GM19467 (cell line): ENCODE data around the gene C15orf39.
"Not testable (repeated sequence)": the region's sequence is repeated elsewhere in the genome, so short reads cannot be mapped to it uniquely, and the experiment has no call there.

ENCODE experiments used
- ATAC-seq: cut with Tn5 transposase; IDR thresholded peaks from one replicate; pipeline ENCODE4 v1.9.1; 2021; ENCODE audit warnings: mild to moderate bottlenecking, moderate library complexity; ENCODE audit not compliant: unreplicated experiment

Gene C15orf39

DNA sequence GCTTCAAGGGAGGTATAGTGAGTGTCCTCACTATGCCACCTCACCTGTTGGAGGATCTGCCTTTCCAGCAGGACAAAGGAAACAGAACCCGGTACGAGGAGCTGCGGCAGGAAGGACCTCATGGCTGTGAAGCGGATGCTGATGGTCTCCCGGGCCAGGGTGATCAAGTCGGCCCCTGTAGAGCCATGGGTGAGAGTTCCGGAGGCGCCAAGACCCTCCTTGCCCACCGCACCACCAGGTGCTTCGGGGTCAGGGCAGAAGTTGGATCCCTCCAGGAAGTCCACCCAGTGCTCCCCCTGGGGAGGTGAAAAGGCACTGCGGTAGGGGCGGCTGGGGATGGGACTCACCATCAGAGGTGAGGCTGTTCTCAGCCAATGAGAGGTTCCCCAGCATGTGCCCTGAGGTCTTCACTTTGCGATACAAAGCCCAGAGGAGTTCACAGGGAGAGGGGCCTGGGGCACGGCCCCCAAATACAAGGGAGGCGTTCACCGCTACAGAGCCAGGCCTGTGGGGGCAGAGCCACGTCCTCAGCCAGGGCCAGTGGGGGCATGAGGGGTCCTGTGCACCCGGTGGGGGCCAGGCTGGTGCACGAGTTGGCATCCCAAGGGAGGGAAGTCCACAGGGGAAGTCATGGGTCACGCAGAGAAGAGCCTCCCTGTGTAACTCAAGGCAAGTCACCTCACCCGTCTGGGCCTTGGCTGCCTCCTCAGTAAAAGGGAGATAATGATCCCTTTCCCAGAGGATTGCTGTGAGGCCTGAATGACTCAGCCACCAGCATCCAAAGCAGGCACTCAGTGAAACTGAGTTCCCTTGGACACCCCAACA lies 27.7 kb downstream of the C15orf39 start:
- ATAC-seq = no peak

DNA sequence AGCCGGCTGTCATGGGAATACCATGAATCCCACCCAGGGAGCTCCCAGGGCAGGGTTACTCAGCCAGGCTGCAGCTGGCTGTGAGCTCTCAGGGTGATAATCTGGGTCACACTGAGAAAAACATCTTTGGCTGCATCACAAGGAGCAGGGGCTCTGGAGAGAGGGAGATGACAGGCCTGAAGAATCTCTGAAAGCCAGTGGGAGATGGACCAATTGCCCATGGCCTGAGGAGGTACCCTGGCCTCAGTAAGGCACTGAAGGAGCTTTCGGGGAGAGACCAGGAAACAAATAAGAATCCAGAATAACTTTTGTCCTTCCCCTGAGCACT lies 28.3 kb downstream of the C15orf39 start:
- ATAC-seq = no peak

DNA sequence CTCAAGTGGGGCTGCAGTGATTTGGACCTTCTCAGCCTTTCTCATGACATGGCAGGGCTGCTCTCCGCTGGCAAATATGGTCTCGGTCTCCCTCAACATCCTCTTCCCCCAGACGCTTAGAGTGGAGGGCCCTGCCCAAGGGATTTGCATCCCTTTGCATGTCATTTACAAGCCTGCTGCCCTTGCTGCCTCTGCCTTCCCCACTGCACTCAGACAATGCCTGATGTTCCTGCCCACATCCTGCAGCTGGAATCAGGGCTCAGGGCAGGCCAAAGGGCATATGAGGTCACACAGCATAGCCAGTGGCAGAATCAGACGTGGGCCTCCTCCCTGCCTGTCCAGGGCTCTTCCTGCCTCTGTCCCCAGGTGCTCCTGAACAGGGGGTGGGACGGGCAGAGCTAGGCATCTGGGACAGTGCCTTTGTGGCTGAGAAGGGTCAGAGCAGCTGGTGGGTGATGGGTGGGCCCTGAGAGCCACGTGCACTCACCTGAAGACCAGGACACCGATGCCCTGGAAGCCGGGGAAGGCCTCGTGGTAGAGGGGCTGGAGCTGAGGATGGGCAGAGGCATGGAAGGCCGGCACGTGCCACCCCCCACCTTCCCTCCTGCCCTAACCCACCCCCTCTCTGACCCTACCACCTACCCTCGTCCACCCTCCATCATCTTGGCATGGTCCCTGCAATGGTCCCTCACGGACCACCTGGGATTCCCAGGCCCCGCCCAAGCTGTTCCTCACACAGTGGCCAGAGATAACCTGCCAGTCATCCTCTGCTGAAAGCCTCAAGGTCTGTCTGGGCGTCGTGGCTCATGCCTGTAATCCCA lies 29.1 kb downstream of the C15orf39 start:
- no peak for ATAC-seq

DNA sequence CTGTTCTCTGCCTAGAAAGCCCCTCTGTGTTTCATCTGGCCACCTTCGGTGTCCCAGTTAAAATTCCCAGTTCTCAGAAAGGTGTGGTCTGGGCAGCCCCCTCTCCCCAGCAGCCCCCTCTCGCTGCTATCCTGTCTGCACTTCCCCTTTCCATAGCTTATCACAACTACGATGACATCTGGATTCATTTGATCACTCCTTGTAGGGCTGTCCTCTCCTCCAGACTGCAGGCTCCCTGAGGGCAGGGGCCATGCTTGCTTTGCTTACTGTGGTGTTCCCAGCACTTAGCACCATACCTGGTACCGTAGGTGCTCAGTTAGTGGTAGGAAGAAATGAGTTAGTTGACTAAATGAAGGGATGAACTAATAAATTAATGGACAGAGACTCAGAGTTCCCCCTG lies 30.2 kb downstream of the C15orf39 start:
- no peak for ATAC-seq

DNA sequence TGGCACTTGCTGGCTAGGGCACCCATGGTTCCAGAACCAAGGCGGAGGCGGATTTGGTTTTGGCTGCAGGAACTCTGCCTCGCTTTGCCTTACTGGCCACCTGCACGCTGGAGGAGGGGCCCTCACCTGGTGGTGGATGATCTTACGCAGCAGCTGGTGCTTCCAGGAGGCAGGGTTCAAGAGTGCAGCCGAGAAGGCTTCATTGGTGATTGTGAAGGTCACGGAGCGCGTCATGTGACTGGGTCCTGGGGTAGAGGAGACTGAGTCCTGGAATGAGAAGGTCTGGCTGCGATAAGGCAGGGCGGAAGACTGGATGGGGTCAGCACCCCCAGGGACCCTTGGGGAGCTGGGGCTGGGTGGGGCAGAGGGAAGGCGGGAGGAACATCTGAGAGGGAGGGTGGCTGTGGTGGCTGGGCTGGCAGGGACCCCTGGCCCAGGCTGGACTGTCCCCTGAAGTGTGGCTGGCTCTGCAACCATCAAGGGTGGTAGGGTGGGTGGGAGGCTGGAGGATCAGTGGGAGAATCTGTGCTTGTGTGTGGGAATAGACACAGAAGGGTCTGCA lies 30.7 kb downstream of the C15orf39 start:
- ATAC-seq = no peak

DNA sequence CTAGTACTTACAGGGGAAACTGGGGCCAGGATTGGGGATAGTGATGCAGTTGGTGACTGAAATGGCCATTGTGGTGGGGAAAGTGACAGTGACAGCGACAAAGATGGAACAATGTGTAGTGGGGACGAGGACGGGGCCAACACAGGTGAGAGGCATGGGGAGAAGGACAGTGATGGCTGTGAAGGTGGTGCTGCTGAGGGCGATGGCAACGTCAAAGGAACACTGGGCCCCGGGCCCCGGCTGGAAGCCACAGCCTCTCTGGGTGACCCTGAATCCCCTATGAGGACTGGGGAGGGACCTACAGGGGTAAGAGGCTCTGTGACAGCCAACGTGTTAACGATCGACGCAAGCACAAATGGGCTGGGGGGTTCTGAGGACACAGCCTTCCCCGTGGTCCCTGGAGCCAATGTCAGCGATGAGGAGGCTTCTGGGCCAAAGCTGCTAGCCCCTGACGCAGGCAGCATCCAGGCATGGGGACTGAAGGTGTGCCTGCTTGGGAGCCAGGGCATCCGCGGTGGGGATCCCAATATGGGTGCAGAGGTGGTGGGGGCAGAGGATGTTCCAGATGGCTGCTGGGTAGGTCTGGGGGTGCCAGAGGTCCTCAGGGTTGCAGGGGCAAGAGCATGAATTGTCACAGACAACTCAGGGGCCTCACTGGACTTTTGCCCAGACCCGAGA lies 31.3 kb downstream of the C15orf39 start:
- ATAC-seq = no peak

DNA sequence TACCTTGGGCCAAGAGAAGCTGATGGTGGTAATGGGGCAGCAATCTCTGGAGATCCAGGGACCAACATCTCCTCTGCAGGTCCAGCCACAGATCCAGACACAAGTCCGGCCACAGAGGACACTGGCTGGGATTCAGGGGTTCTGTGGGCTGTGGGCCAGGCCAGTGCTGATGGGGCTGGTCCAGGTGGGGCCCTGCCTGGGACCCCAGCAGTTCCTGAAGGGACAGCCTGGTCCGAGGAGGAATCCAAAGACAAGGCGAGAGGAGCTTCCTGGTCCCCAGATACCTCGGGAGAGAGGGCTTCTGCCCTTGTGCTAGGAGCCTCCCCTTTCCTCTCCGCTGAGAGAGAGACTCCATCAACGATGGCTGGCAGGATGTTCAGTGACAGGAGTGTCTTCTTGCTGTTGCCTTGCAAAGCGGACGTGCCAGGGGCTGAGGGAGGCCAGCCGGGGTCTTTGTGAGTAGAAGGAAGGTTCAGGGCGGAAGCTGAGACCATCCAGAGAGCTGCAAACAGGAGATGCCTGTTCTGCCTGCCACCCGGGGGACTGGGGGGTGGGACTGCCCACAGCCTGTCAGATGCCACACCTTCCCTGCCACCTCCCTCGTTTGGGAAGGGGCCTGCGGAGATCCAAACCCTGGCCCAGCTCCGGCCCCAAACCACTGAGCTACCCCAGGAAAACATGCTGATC lies 32.0 kb downstream of the C15orf39 start:
- ATAC-seq = no peak

DNA sequence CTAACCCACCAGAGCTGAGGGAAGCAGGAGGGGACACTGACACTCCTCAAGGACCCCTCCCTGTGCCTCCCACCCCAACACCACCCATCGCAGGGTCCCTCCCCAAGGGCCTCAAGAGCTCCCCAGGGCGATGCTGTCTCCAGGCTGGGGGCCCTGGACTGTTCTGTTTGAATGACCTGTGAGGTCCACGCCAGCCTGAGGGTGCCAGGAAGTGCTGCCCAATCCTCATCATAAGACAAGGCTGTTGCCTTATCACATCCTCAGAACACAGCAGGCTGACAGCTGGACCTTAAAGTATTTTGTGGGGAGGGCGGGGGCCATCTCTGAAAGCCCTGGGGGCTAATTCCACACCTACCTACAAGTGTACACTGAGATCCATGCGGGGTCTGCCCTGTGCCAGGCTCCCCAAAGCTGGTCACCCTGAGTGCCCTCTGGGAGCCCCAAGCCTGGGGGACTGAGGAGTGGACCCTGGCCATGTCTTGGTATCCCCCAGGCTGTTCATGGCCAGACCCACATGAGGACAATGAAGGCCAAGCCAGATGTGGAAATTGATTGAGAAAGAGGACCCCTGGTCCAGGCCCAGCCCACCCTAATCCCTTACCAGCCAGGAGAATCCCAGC lies 32.6 kb downstream of the C15orf39 start:
- no peak for ATAC-seq

DNA sequence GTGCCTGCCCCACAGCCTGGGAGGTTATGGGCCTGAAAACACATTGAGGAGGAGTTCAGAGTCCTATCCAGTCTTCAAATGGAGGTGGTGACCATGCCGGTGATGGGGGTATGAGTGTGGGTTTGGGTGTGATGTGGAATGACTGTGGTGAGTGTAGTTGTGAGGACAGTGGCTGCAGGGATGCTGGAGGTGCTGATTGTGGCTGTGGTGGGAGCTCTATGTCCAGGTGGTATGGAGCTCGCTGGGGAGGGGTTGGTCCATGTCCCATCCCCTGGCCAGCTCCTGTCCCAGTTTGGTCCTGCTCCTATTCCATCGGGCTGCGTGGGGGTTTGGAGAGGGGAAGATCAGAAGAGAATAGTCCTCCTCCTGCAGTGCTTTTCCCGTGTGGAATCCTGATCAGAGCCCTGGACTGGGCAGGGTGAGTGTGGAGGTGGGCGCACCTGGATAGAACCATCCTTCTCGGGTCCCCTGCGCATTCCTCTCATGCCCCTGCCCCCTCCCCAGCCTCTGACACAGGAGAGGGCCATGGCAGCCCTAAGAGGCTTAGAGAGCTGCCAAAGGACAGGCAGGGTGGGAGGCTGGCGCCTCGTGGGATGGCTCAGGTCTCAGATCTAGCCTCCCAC lies 33.5 kb downstream of the C15orf39 start:
- ATAC-seq = no peak

DNA sequence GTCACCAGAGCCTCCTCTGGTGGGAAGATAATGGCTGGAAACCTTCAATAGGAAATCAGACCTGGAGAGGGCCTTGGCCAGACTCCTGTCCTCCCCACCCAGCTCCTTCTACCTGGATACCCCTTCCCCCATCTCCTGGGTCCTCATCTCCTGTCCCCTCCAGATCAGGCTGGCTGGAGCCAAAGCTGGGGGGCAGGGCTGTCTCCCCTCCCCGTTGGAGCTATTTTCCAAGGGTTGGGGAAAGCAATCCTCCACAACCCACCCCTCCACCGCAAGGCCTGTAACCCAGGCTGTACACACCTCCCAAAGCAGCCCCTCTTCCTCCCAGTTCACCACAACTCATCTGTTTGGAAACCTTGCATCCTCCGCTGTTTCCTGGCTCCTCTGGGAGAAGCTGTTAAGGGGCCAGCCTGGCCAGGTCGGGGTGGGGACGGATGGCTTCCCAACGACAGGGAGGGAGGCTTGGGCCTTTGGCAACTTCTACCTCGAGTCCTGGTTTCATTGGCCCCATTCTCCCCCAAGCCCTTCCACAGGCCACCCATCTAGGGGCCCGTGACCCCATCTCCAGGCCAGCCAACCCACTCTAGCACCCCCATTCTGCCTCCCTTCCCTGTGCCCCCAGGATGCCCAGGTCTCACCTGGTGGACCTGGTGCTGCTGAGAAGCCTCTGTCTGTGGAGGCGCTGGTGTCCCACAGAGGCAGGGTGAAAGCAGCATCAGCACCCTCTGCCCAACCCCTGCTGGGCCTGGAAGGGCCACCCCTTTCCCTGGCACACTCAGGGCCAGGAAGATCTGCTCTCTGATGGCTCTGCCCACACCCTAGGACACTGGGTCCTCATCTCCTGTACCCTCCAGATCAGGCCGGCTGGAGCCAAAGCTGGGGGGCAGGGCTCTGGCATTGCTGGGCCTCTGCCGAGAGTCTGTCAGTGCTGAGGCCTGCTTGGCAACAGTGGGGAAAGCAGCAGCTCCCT lies 34.4 kb downstream of the C15orf39 start:
- no peak for ATAC-seq

DNA sequence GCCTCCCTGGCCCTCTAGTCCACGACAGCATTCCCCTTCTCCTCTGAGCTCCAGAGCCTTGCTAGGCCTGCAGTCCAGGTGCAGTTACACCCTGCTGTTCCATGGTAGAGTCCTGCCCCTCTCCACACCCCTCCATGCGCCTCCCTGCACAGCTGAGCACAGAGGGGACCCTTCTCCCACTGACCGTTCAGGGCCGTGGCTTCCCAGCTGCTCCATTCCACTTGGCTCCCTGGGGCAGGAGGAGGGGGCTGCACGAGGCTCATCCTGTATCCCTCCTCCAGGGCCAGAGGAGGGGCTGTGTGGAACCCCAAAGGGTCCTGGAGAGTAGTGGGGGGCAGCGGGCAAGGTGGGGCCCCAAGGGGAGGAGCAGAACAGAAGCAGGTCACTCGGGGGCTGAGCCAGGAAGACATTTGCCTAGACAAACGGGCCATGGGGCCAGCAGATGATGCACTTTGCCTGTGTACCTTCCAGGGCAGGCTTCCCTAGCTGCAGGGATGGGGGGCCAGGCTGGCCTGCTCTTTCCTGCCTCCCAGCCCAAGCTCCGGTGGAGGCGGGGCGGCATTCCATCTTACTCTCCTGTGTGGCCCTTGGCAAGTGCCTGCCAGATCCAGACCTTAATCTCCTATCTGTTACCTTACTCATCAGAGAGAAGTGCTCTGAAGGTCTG lies 35.8 kb downstream of the C15orf39 start:
- no peak for ATAC-seq

DNA sequence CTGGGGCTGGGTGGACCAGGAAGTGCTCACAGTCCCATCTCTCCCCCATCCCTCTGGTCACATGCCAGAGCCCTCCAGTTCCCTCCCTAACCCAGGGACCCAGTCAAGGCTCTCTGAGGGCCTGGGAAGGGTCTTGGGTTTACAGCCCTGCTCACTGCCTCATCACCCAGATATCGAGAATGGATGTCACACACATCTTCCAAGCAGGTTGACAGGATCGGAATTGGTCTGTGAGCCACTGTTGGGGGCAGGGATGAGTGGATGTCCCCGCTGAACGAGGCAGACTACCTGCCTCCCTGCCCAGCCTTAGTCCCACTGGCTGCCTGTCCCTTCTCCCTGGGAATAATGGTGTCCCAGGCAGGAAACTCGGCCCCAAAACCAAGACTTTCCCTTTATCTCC lies 36.5 kb downstream of the C15orf39 start:
- no peak for ATAC-seq

DNA sequence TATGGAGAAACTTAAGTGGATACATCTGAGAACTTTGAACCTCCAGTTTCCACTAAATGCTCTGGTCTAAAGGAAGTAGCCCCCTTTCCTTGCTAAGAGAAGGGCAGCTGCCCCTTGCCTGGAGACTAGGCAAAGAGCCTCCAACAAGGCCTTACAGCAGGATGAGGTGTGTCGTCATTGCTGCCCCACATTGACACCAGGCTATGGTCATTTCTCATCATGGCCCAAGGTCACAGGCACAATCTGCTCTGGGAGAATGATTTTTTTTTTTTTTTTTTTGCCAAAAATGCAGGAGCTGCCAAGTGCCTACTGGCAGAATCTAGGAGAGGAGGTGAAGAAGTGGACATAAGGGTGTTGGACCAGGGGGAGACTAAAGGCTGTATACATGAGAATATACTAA lies 44.1 kb downstream of the C15orf39 start:
- not testable (repeated sequence) for ATAC-seq

DNA sequence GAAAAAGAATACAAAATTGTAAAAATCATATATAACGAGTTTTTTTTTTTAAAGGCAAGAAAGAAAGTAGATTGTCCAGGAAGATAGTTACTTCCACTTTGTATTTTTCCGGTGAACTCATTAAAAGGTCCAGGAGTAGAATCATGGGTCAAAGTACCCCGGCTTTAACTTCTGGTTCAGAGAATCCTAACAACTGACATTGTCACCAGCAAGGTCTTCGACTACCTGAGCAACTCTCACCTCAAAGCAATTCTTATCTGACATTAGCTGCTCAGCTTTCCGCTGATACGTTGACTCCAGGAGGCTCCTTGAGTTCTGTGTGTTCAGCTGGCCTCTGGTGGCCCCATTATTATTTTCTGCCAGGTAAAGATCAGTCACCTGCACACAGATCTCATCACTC lies 47.3 kb downstream of the C15orf39 start:
- ATAC-seq = not testable (repeated sequence)

DNA sequence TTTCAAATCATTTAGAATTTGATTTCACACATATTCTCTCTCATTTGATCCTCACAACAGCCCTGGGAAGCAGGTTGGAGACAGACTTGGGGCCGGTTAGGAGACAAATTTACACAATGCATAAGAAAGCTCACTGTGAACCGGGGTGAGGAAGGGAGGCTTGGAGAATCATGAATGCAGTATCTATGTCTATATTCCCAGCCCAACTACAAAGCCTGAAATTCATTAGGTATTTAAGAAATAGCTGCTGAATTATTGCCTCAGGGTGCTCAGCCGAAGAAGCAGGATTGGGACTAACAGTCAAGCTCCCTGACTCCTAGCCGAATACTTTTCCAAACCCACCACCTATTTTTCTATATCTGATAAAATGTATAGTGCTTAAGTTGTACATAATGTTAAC lies 48.0 kb downstream of the C15orf39 start:
- no peak for ATAC-seq

DNA sequence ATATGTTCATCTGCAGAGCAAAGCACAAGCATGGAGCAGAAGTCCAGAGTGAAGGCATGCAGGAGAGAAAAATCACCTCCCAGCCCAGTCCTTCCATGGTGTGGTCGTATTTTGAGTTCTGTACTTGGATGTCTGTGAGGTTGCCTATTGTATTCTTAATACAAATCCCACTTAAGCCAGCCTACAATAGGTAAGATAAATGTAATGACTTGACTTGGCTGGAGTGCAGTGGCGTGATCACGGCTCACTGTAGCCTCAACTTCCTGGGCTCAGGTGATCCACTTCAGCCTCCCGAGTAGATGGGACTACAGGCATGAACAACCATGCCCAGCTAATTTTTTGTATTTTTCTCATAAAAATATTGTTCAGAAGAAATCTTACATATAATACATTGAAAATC lies 49.7 kb downstream of the C15orf39 start:
- ATAC-seq = not testable (repeated sequence)

DNA sequence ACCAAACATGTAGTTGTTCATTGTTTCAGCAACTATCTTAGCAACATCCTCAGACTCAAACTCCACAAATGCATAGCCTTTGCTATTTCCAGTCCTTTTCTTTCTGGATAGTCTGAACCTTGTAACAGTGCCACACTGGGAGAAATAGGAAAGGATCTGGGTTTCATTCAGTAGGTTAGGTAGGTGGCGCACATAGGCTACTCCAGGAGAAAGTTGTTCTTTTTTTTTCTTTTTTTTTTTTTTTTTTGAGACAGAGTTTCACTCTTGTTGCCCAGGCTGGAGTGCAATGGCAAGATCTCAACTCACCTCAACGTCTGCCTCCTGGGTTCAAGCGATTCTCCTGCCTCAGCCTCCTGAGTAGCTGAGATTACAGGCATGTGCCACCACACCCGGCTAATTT lies 50.6 kb downstream of the C15orf39 start:
- not testable (repeated sequence) for ATAC-seq

DNA sequence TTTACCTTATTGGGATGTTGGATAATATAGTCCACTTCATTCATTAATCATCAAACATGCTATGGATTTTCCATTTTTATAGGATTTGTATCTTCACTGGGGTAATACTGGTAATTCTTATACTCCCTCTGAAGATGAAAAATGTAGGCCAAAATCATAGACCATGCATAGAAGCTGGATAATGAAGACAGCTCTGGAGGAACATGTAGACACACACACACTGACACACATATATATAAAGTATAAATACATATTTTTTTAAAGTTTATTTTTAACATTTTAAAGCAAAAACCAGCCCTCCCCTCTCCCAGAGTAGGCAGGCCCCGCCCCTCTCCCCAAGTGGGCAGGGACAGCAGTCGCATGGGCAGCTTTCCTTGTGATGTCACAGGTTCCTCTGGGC lies 56.4 kb downstream of the C15orf39 start, which contains the start of gene GOLGA6C:
Gene GOLGA6C, plus strand, starts transcription at position 301 of the 400 bp plus-strand sequence. CDS start 265 bp downstream, outside the sequence.
- not testable (repeated sequence) for ATAC-seq
